Measurements from ENCODE around the gene NKIRAS1. TPM values are rescaled to one million over a fixed set of nuclear protein-coding genes. Genes with fewer than 3 reads are reported as not detected.

NKIRAS1 gene
- total RNA-seq, 1 experiment from 2014 or later = 7.3 TPM

DNA sequence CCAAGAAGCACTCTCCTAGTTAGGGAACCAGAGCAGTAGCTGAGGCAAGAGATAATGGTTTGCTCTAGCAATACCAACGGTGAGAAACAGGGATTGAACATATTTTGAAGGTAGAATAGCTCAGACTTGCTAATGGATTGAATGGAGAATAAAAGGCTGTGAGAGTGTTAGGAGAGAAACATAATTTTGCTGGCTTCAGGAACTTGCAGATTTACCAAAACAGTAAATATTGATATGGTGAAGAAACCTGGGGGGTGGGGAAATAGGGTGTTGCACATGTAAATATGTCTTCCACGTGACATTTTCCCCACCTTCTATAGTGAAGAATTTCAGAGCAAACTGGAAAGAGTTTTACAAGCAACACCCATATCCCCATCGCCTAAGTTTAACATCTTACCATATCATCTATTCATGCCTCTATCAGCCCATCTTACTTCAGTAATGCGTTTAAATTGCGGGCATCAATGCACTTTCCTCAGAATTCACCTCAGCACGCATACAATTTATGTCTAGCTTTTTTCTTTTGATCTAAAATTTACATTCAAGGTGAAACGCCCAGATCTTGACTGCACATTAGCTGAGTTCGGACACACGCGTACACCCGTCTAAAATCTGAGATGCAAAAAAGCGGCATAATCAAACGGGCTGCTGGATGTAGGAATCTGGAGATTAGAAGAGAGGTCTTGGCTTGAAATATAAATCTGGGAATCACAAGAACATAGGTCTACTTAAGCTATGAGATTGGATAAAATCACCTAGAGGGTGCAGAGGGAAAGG, 27.4 kb upstream of the NKIRAS1 start:
- TF ChIP-seq, protein P1, sequence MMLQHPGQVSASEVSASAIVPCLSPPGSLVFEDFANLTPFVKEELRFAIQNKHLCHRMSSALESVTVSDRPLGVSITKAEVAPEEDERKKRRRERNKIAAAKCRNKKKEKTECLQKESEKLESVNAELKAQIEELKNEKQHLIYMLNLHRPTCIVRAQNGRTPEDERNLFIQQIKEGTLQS (CRISPR knock-in tag; conservative IDR thresholded peaks at IDR 0.05) = no peak
- TF ChIP-seq, protein P2, sequence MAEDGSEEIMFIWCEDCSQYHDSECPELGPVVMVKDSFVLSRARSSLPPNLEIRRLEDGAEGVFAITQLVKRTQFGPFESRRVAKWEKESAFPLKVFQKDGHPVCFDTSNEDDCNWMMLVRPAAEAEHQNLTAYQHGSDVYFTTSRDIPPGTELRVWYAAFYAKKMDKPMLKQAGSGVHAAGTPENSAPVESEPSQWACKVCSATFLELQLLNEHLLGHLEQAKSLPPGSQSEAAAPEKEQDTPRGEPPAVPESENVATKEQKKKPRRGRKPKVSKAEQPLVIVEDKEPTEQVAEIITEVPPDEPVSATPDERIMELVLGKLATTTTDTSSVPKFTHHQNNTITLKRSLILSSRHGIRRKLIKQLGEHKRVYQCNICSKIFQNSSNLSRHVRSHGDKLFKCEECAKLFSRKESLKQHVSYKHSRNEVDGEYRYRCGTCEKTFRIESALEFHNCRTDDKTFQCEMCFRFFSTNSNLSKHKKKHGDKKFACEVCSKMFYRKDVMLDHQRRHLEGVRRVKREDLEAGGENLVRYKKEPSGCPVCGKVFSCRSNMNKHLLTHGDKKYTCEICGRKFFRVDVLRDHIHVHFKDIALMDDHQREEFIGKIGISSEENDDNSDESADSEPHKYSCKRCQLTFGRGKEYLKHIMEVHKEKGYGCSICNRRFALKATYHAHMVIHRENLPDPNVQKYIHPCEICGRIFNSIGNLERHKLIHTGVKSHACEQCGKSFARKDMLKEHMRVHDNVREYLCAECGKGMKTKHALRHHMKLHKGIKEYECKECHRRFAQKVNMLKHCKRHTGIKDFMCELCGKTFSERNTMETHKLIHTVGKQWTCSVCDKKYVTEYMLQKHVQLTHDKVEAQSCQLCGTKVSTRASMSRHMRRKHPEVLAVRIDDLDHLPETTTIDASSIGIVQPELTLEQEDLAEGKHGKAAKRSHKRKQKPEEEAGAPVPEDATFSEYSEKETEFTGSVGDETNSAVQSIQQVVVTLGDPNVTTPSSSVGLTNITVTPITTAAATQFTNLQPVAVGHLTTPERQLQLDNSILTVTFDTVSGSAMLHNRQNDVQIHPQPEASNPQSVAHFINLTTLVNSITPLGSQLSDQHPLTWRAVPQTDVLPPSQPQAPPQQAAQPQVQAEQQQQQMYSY (CRISPR knock-in tag; IDR thresholded peaks at IDR 0.05) = no peak
- TF ChIP-seq TEAD4 (CRISPR knock-in tag; IDR thresholded peaks at IDR 0.05) = no peak
- TF ChIP-seq MXD4 (CRISPR knock-in tag; IDR thresholded peaks at IDR 0.05; ENCODE audit: borderline replicate concordance) = no peak
- TF ChIP-seq, protein P3, sequence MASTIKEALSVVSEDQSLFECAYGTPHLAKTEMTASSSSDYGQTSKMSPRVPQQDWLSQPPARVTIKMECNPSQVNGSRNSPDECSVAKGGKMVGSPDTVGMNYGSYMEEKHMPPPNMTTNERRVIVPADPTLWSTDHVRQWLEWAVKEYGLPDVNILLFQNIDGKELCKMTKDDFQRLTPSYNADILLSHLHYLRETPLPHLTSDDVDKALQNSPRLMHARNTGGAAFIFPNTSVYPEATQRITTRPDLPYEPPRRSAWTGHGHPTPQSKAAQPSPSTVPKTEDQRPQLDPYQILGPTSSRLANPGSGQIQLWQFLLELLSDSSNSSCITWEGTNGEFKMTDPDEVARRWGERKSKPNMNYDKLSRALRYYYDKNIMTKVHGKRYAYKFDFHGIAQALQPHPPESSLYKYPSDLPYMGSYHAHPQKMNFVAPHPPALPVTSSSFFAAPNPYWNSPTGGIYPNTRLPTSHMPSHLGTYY (CRISPR knock-in tag; IDR thresholded peaks at IDR 0.05) = no peak
- TF ChIP-seq, protein P4, sequence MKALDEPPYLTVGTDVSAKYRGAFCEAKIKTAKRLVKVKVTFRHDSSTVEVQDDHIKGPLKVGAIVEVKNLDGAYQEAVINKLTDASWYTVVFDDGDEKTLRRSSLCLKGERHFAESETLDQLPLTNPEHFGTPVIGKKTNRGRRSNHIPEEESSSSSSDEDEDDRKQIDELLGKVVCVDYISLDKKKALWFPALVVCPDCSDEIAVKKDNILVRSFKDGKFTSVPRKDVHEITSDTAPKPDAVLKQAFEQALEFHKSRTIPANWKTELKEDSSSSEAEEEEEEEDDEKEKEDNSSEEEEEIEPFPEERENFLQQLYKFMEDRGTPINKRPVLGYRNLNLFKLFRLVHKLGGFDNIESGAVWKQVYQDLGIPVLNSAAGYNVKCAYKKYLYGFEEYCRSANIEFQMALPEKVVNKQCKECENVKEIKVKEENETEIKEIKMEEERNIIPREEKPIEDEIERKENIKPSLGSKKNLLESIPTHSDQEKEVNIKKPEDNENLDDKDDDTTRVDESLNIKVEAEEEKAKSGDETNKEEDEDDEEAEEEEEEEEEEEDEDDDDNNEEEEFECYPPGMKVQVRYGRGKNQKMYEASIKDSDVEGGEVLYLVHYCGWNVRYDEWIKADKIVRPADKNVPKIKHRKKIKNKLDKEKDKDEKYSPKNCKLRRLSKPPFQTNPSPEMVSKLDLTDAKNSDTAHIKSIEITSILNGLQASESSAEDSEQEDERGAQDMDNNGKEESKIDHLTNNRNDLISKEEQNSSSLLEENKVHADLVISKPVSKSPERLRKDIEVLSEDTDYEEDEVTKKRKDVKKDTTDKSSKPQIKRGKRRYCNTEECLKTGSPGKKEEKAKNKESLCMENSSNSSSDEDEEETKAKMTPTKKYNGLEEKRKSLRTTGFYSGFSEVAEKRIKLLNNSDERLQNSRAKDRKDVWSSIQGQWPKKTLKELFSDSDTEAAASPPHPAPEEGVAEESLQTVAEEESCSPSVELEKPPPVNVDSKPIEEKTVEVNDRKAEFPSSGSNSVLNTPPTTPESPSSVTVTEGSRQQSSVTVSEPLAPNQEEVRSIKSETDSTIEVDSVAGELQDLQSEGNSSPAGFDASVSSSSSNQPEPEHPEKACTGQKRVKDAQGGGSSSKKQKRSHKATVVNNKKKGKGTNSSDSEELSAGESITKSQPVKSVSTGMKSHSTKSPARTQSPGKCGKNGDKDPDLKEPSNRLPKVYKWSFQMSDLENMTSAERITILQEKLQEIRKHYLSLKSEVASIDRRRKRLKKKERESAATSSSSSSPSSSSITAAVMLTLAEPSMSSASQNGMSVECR (CRISPR knock-in tag; IDR thresholded peaks at IDR 0.05; ENCODE audit: borderline replicate concordance) = no peak
- no peak for TF ChIP-seq ESRRA (CRISPR knock-in tag; IDR thresholded peaks at IDR 0.05; ENCODE audit: borderline replicate concordance)
- TF ChIP-seq, protein P5, sequence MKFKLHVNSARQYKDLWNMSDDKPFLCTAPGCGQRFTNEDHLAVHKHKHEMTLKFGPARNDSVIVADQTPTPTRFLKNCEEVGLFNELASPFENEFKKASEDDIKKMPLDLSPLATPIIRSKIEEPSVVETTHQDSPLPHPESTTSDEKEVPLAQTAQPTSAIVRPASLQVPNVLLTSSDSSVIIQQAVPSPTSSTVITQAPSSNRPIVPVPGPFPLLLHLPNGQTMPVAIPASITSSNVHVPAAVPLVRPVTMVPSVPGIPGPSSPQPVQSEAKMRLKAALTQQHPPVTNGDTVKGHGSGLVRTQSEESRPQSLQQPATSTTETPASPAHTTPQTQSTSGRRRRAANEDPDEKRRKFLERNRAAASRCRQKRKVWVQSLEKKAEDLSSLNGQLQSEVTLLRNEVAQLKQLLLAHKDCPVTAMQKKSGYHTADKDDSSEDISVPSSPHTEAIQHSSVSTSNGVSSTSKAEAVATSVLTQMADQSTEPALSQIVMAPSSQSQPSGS (CRISPR knock-in tag; IDR thresholded peaks at IDR 0.05; ENCODE audit: borderline replicate concordance, low read depth) = no peak
- TF ChIP-seq FOXP1 (CRISPR knock-in tag; IDR thresholded peaks at IDR 0.05; ENCODE audit: borderline replicate concordance) = no peak
- no peak for TF ChIP-seq GTF2I (CRISPR knock-in tag; conservative IDR thresholded peaks at IDR 0.05)
- no peak for TF ChIP-seq CREB1 (CRISPR knock-in tag; IDR thresholded peaks at IDR 0.05)
- Mint-ChIP-seq H3K27me3 (ENCODE audit: low read depth) (peaks cover 16% of the 10 kb centered on the region), H3K36me3 (0 out of 2 replicates have a peak, but pooled peaks cover 5% of the 10 kb centered on the region), H3K4me3 (peak overlapping the region; percentile 89), H3K27ac (peak overlapping the region; percentile 96), H3K9me3 (no peaks in the 10 kb centered on the region), H3K4me1 (peaks cover 29% of the 10 kb centered on the region)
- ChIA-PET CTCF (interaction anchor here (0.6 to 1.1 kb wide), 2 partner anchors 21 to 316 kb away, joined by 3 to 4 read pairs; no protein-coding TSS in a partner anchor), POLR2A (interaction anchor here (1.9 kb wide), 1 partner anchor 27 kb away, joined by 11 read pairs; the partner anchor contains the start of genes NKIRAS1 and RPL15)
- ATAC-seq = no peak
- no peak for DNase-seq (ENCODE audit: low spot score)

DNA sequence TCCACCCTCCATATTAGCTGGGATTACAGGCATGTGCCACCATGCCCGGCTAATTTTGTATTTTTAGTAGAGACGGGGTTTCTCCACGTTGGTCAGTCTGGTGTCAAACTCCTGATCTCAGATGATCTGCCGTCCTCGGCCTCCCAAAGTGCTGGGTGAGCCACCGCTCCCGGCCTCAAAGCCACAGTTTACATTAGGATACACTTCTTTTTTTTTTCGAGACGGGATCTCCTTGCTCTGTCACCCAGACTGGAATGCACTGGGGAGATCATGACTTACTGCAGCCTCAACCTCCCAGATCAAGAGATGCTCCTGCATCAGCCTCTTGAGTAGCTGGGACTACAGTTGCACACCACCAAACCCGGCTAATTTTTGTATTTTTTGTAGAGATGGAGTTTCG, 25.8 kb upstream of the NKIRAS1 start:
- DNase-seq (ENCODE audit: low spot score) (no peak), ATAC-seq (no peak)
- H3K36me3 Mint-ChIP-seq = no peaks in the 10 kb centered on the region
- H3K27me3 Mint-ChIP-seq (ENCODE audit: low read depth) = peaks cover 16% of the 10 kb centered on the region
- ChIA-PET POLR2A (no interaction called here), CTCF (no interaction called here)
- peaks cover 23% of the 10 kb centered on the region for H3K4me1 Mint-ChIP-seq
- no peak overlapping the region for H3K4me3 Mint-ChIP-seq
- no peaks in the 10 kb centered on the region for H3K9me3 Mint-ChIP-seq
- no peak overlapping the region for H3K27ac Mint-ChIP-seq
- TF ChIP-seq JAZF1 (CRISPR knock-in tag; IDR thresholded peaks at IDR 0.05) (no peak), KAT7 (CRISPR knock-in tag; IDR thresholded peaks at IDR 0.05; ENCODE audit: borderline replicate concordance) (no peak), SMAD3 (CRISPR knock-in tag; IDR thresholded peaks at IDR 0.05; ENCODE audit: borderline replicate concordance) (no peak), SP1 (CRISPR knock-in tag; conservative IDR thresholded peaks at IDR 0.05) (no peak), SMAD4 (CRISPR knock-in tag; IDR thresholded peaks at IDR 0.05) (no peak), TEAD4 (CRISPR knock-in tag; IDR thresholded peaks at IDR 0.05) (no peak)
- TF ChIP-seq, protein P6, sequence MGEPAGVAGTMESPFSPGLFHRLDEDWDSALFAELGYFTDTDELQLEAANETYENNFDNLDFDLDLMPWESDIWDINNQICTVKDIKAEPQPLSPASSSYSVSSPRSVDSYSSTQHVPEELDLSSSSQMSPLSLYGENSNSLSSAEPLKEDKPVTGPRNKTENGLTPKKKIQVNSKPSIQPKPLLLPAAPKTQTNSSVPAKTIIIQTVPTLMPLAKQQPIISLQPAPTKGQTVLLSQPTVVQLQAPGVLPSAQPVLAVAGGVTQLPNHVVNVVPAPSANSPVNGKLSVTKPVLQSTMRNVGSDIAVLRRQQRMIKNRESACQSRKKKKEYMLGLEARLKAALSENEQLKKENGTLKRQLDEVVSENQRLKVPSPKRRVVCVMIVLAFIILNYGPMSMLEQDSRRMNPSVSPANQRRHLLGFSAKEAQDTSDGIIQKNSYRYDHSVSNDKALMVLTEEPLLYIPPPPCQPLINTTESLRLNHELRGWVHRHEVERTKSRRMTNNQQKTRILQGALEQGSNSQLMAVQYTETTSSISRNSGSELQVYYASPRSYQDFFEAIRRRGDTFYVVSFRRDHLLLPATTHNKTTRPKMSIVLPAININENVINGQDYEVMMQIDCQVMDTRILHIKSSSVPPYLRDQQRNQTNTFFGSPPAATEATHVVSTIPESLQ (CRISPR knock-in tag; IDR thresholded peaks at IDR 0.05) = no peak
- TF ChIP-seq, protein P3 (CRISPR knock-in tag; IDR thresholded peaks at IDR 0.05) = no peak

Data from WTC11 (cell line).